OCI-LY3 (cell line): ENCODE measurements around the gene CAMSAP2.

Experiments
- H2AFZ ChIP-seq: fragments of 200-600, 300-600 bp; shearing (Covaris generic); 2 replicates; pipeline ENCODE4 v1.6.0; 2014; ENCODE audit warnings: antibody characterized with exemption, low read depth, low read length
- H3K27ac ChIP-seq: fragments of 200-600, 300-600 bp; sonication (generic); 2 replicates; pipeline ENCODE4 v1.5.1; 2014; ENCODE audit warnings: mild to moderate bottlenecking, low read length, moderate library complexity, mixed read lengths
- H3K27me3 ChIP-seq: fragments of 200-600, 300-600 bp; sonication (generic); 2 replicates; pipeline ENCODE4 v1.6.1; 2014; ENCODE audit warnings: low read depth, low read length, mixed read lengths
- H3K36me3 ChIP-seq: fragments of 200-600, 300-600 bp; sonication (generic); replicated peaks from 2 replicates; pipeline ENCODE3; 2014; ENCODE audit warnings: low read depth, low read length, mixed read lengths
- H3K4me1 ChIP-seq: fragments of 300-600, 200-600 bp; sonication (generic); 2 replicates; pipeline ENCODE4 v1.6.1; 2014; ENCODE audit warnings: low read length, mixed read lengths
- H3K4me2 ChIP-seq: fragments of 200-600, 300-600 bp; sonication (generic); 2 replicates; pipeline ENCODE4 v1.6.1; 2014; ENCODE audit warnings: low read length, mixed read lengths
- H3K4me3 ChIP-seq: fragments of 300-600, 200-600 bp; sonication (generic); 2 replicates; pipeline ENCODE4 v1.5.1; 2014; ENCODE audit warnings: antibody characterized with exemption, mild to moderate bottlenecking, low read length, moderate library complexity
- H3K79me2 ChIP-seq: fragments of 300-600, 200-600 bp; shearing (Covaris generic); 2 replicates; pipeline ENCODE4 v1.6.1; 2014; ENCODE audit warnings: mild to moderate bottlenecking, low read length, mixed read lengths
- H3K9ac ChIP-seq: fragments of 300-600, 200-600 bp; shearing (Covaris generic); 2 replicates; pipeline ENCODE4 v1.6.0; 2014; ENCODE audit warnings: mild to moderate bottlenecking, low read length, moderate library complexity
- H3K9me3 ChIP-seq: fragments of 200-600, 300-600 bp; shearing (Covaris generic); 2 replicates; pipeline ENCODE4 v1.6.1; 2014; ENCODE audit warnings: low read length, mixed read lengths; ENCODE audit not compliant: insufficient read depth
- H4K20me1 ChIP-seq: fragments of 200-600, 300-600 bp; sonication (generic); 2 replicates; pipeline ENCODE4 v1.6.1; 2016; ENCODE audit warnings: low read length, mixed read lengths; ENCODE audit not compliant: insufficient read depth
- CTCF ChIP-seq: fragments of 200-600, 300-600 bp; sonication (generic); IDR thresholded peaks from 2 replicates; pipeline ENCODE4 v1.5.1; 2014; ENCODE audit warnings: antibody characterized with exemption, low read length, low read depth
- EZH2phosphoT487 ChIP-seq: fragments of 200-600 bp; shearing (Covaris generic); IDR thresholded peaks from 2 replicates; pipeline ENCODE4 v1.6.1; 2018; ENCODE audit warnings: antibody characterized with exemption, mixed run types, low read depth

CAMSAP2 gene

GRCh38 chr1:200890027-200890426, 151.3 kb downstream of the CAMSAP2 start:
- Histone ChIP-seq H3K27me3 (peaks cover 64% of the 10 kb centered on the region), H3K4me1 (peaks cover 40% of the 10 kb centered on the region), H4K20me1 (no peaks in the 10 kb centered on the region), H3K9me3 (no peaks in the 10 kb centered on the region), H3K4me3 (no peak overlapping the region), H3K79me2 (no peaks in the 10 kb centered on the region), H3K9ac (no peak overlapping the region), H3K27ac (no peak overlapping the region), H3K4me2 (no peak overlapping the region), H2AFZ (no peak overlapping the region), H3K36me3 (no peaks in the 10 kb centered on the region)
- TF ChIP-seq CTCF (no peak), EZH2phosphoT487 (no peak)

GRCh38 chr1:200890818-200891773, 152.4 kb downstream of the CAMSAP2 start:
- Histone ChIP-seq H3K27ac (no peak overlapping the region), H4K20me1 (no peaks in the 10 kb centered on the region), H3K4me1 (peaks cover 51% of the 10 kb centered on the region), H2AFZ (no peak overlapping the region), H3K27me3 (peaks cover 70% of the 10 kb centered on the region), H3K9ac (no peak overlapping the region), H3K9me3 (no peaks in the 10 kb centered on the region), H3K4me2 (no peak overlapping the region), H3K4me3 (no peak overlapping the region), H3K79me2 (no peaks in the 10 kb centered on the region), H3K36me3 (no peaks in the 10 kb centered on the region)
- TF ChIP-seq CTCF = no peak
- no peak for TF ChIP-seq EZH2phosphoT487

GRCh38 chr1:200891774-200892157, 153.1 kb downstream of the CAMSAP2 start:
- Histone ChIP-seq H3K79me2 (no peaks in the 10 kb centered on the region), H3K4me2 (no peak overlapping the region), H4K20me1 (peaks cover 4% of the 10 kb centered on the region; the same call in 1 of the 2 replicates), H3K4me3 (no peak overlapping the region), H3K9me3 (no peaks in the 10 kb centered on the region), H3K4me1 (peaks cover 56% of the 10 kb centered on the region), H3K9ac (no peak overlapping the region), H3K36me3 (no peaks in the 10 kb centered on the region), H2AFZ (no peak overlapping the region), H3K27me3 (peaks cover 70% of the 10 kb centered on the region), H3K27ac (no peak overlapping the region)
- no peak for TF ChIP-seq CTCF
- no peak for TF ChIP-seq EZH2phosphoT487

- no peak overlapping the region for H3K4me2 ChIP-seq
- no peaks in the 10 kb centered on the region for H3K79me2 ChIP-seq
- no peak for TF ChIP-seq CTCF
- H3K9ac ChIP-seq = no peak overlapping the region
- H3K27ac ChIP-seq = no peak overlapping the region
- H2AFZ ChIP-seq = no peak overlapping the region
- no peaks in the 10 kb centered on the region for H3K9me3 ChIP-seq
- H3K4me1 ChIP-seq = peaks cover 49% of the 10 kb centered on the region
- peaks cover 70% of the 10 kb centered on the region for H3K27me3 ChIP-seq
- no peak overlapping the region for H3K4me3 ChIP-seq
- no peaks in the 10 kb centered on the region for H3K36me3 ChIP-seq
- peaks cover 4% of the 10 kb centered on the region; the same call in 1 of the 2 replicates for H4K20me1 ChIP-seq
Measured at GRCh38 chr1:200892546-200892945, 153.9 kb downstream of the CAMSAP2 start.
